Large intestine (tissue), 3 donors: Measurements from ENCODE around the gene HBA1. TPM values are rescaled to one million over a fixed set of nuclear protein-coding genes. Genes with fewer than 3 reads are reported as not detected.
"Not testable (repeated sequence)": the region's sequence is repeated elsewhere in the genome, so short reads cannot be mapped to it uniquely, and the experiment has no call there.

Experiments
- DNase-seq, 2 donors: peaks; one replicate each; pipeline versions ENCODE4 v3.0.0 to v3.0.0-alpha.2; 2013
- H3K27ac ChIP-seq: one replicate; pipeline ENCODE4 v1.5.1; 2013; ENCODE audit warnings: low read length
- H3K27me3 ChIP-seq: 2 replicates; pipeline ENCODE4 v1.6.1; 2013; ENCODE audit warnings: low read length; ENCODE audit not compliant: control insufficient read depth, insufficient read depth
- H3K36me3 ChIP-seq: 2 replicates; pipeline ENCODE4 v1.6.1; 2013; ENCODE audit warnings: low read length; ENCODE audit not compliant: control insufficient read depth, insufficient read depth
- H3K4me1 ChIP-seq: one replicate; pipeline ENCODE4 v1.6.1; 2013; ENCODE audit warnings: low read length; ENCODE audit not compliant: control insufficient read depth, insufficient read depth
- H3K4me3 ChIP-seq: one replicate; pipeline ENCODE4 v1.5.1; 2013; ENCODE audit warnings: low read length
- H3K9me3 ChIP-seq: one replicate; pipeline ENCODE4 v1.6.1; 2013; ENCODE audit warnings: mild to moderate bottlenecking, low read depth, low read length, moderate library complexity; ENCODE audit not compliant: control insufficient read depth
- WGBS: methylation state at CpG from one replicate; pipeline ENCODE4 v1.1.5; 2013; ENCODE audit warnings: low lambda C conversion rate; ENCODE audit not compliant: insufficient coverage; 5-methylcytosine and 5-hydroxymethylcytosine counted together
- polyA plus RNA-seq: library from polyadenylated mRNA; unstranded; fragments of 120-200 nt; gene quantifications from one replicate; pipeline ENCODE4 v1.2.1, GENCODE V29; 2013

The HBA1 gene
- polyA plus RNA-seq, 1 donor: 1,041 TPM

DNA sequence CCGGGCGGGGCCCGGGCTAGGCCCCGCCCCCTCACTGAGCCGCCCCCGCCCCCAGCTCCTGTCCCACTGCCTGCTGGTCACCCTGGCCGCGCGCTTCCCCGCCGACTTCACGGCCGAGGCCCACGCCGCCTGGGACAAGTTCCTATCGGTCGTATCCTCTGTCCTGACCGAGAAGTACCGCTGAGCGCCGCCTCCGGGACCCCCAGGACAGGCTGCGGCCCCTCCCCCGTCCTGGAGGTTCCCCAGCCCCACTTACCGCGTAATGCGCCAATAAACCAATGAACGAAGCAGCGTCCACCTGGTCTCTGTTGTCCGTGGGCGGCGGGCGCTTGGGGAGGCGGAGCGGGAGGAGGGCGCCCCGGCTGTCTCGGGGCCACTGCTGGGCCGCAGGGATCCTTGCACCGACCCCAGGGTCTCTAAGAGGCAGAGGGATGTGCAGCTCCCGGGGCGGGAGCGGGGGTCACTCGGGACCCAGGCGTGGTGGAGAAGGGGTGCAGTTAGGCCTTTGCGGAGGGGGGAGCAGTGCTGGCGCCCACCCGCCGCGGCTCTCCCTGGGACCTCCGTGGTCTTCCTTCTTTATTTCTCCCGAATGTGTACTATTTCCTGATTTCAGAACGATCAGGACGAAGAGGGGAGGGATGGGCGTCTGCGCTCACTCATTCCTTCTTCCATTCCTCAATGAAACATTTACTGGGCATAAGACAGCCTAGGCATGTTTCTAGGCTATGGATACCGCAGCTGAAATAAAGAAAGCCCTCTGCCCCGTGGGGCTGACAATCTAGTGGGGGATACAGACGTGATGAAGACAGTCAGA lies 22.1 kb upstream of the HBA1 start:
- DNase-seq: peak in 1 of 2 donors; percentile 22
- peaks cover 41% of the 10 kb centered on the region for H3K27me3 ChIP-seq
- no peaks in the 10 kb centered on the region for H3K36me3 ChIP-seq
- peak overlapping the region; percentile 35 for H3K4me3 ChIP-seq
- peaks cover 6% of the 10 kb centered on the region for H3K4me1 ChIP-seq
- no peak overlapping the region for H3K27ac ChIP-seq
- H3K9me3 ChIP-seq: peaks cover 4% of the 10 kb centered on the region
- WGBS: 0% methylated on average over 2 of the region's 59 CpGs

DNA sequence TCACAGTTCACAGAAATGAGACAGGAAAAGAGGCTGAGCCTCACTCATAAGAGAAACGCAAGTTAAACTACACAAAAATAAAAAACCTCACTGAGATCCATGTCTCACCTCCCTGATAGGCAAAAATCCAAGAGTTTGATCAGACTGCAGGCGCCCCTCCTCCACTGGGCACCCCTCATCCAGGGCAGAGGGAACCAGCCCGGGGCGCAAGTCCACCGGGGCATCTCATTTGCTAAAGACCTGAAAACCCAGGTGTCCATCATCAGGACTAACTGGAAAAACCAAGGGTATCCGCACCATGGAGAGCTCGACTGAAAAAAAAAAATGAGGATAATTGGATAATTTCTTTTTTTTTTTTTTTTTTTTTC lies 21.5 kb upstream of the HBA1 start:
- DNase-seq: no peak
- Histone ChIP-seq H3K4me1 (peaks cover 6% of the 10 kb centered on the region), H3K4me3 (no peak overlapping the region), H3K27ac (no peak overlapping the region), H3K27me3 (peaks cover 42% of the 10 kb centered on the region), H3K36me3 (no peaks in the 10 kb centered on the region), H3K9me3 (peaks cover 4% of the 10 kb centered on the region)
- WGBS: no CpG with 5 or more reads among the region's 7 CpGs

DNA sequence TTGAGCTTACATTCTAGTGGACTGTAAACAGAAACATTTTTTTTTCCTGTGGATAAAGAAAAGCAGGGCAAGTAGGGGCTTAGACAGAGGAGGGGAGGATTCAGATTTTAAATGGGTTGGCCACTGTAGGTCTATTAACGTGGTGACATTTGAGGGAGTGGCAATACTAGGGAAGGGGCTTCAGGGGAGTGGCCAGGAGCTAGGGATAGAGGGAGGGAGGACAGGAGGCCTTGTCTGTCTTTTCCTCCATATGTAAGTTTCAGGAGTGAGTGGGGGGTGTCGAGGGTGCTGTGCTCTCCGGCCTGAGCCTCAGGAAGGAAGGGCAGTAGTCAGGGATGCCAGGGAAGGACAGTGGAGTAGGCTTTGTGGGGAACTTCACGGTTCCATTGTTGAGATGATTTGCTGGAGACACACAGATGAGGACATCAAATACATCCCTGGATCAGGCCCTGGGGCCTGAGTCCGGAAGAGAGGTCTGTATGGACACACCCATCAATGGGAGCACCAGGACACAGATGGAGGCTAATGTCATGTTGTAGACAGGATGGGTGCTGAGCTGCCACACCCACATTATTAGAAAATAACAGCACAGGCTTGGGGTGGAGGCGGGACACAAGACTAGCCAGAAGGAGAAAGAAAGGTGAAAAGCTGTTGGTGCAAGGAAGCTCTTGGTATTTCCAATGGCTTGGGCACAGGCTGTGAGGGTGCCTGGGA lies 17.2 kb upstream of the HBA1 start:
- Histone ChIP-seq H3K27ac (no peak overlapping the region), H3K4me1 (peaks cover 6% of the 10 kb centered on the region), H3K9me3 (peaks cover 2% of the 10 kb centered on the region), H3K27me3 (peaks cover 52% of the 10 kb centered on the region), H3K4me3 (no peak overlapping the region), H3K36me3 (no peaks in the 10 kb centered on the region)
- WGBS: no CpG with 5 or more reads among the region's 6 CpGs
- no peak for DNase-seq

DNA sequence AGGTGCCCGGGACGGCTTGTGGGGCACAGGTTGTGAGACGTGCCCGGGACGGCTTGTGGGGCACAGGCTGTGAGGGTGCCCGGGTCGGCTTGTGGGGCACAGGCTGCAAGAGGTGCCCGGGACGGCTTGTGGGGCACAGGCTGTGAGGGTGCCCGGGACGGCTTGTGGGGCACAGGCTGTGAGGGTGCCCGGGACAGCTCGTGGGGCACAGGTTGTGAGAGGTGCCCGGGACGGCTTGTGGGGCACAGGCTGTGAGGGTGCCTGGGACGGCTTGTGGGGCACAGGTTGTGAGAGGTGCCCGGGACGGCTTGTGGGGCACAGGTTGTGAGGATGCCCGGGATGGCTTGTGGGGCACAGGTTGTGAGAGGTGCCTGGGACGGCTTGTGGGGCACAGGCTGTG lies 16.2 kb upstream of the HBA1 start:
- WGBS: no CpG with 5 or more reads among the region's 20 CpGs
- H3K4me3 ChIP-seq, DNase-seq, H3K9me3 ChIP-seq, H3K36me3 ChIP-seq, H3K4me1 ChIP-seq, H3K27ac ChIP-seq: not testable (repeated sequence)
- peaks cover 47% of the 10 kb centered on the region for H3K27me3 ChIP-seq

DNA sequence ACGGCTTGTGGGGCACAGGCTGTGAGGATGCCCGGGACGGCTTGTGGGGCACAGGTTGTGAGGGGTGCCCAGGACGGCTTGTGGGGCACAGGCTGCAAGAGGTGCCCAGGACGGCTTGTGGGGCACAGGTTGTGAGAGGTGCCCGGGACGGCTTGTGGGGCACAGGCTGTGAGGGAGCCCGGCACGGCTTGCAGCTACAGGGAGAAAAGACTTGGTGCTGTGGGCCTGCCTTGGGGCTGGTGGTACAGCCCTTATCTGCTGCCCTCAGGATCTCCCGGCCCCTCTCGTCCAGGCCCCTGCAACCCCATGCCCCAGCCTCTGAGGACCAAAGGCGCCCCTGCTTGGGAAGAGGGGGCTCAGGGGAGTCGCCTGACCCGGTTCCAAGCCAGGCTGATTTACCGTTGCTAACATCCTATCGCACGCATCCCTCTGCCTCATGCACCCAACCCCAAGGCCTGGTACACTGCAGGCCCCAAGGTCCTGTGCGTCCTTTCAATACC lies 15.7 kb upstream of the HBA1 start:
- Histone ChIP-seq H3K27ac (no peak overlapping the region), H3K4me3 (no peak overlapping the region), H3K36me3 (no peaks in the 10 kb centered on the region), H3K9me3 (peaks cover 6% of the 10 kb centered on the region), H3K27me3 (peaks cover 51% of the 10 kb centered on the region), H3K4me1 (peaks cover 7% of the 10 kb centered on the region)
- DNase-seq: no peak
- no CpG with 5 or more reads among the region's 18 CpGs for WGBS

DNA sequence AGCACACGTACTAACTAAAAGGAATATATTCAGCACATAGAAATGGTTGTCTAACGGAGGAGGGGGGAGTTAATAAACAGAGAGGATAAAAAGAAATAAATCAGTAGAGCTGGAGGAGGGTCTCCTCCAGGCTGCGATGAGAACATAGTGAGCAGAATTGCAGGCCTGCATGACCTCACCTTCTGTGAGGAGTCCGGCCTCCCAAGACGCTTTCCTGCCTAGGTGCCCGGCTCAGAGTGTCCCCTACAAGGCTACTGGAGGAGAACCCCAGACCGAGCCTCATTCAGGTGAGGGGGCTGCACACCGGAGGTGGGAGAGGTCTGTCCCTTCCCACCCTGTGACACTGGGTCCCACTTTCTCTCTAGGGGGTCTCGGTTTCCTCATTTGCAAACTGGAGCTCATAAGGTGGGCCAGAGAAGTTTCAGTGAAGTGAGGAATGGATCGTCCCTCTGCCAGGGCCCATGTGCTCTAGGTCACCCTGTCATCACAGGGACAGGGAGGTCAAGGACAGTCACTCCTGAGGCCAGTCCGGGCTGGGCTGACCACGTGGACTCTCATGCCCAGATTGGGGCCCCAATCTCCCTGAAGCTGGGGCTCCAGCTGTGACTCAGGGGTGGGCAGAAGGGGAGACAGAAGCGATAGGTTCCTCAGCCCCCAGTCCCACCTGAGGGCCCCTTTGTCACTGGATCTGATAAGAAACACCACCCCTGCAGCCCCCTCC lies 14.0 kb upstream of the HBA1 start:
- WGBS: 92% methylated on average over 2 of the region's 13 CpGs
- Histone ChIP-seq H3K4me1 (peaks cover 7% of the 10 kb centered on the region), H3K9me3 (peaks cover 10% of the 10 kb centered on the region), H3K27ac (no peak overlapping the region), H3K4me3 (no peak overlapping the region), H3K36me3 (no peaks in the 10 kb centered on the region), H3K27me3 (peaks cover 55% of the 10 kb centered on the region)
- no peak for DNase-seq

DNA sequence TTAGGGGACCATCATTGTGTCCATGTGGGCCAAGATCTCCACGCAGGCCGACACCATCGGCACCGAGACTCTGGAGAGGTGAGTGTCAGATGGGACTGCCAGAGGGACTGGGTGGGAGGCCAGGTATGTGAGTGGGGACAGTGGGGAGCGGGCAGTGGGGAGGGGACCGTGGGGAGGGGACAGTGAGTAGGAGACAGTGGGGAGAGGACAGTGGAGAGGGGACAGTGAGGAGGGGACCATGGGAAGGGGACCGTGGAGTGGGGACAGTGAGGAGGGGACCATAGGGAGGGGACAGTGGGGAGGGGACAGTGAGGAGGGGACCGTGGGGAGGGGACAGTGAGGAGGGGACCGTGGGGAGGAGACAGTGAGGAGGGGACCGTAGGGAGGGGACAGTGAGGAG lies 13.3 kb upstream of the HBA1 start:
- peaks cover 10% of the 10 kb centered on the region for H3K9me3 ChIP-seq
- H3K27me3 ChIP-seq: peaks cover 61% of the 10 kb centered on the region
- H3K27ac ChIP-seq, H3K36me3 ChIP-seq, DNase-seq, H3K4me1 ChIP-seq, H3K4me3 ChIP-seq: not testable (repeated sequence)
- no CpG with 5 or more reads among the region's 10 CpGs for WGBS

DNA sequence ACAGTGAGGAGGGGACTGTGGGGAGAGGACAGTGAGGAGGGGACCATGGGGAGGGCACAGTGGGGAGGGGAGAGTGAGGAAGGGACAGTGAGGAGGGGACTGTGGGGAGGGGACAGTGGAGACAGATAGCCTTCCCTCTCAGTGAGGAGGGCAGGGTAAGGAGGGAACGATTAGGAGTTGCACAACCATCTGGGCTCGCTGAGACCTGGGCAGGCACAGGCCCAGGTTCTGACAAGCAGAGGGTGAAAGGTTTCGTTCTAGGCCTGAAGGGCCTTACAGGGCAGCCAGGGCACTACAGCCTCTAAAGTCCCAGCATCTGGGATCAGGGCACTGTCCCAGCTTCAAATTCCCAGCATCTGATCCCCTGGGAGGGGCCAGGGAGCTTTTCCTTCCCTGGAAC lies 12.8 kb upstream of the HBA1 start:
- H3K36me3 ChIP-seq, H3K27ac ChIP-seq, DNase-seq, H3K4me3 ChIP-seq, H3K4me1 ChIP-seq: not testable (repeated sequence)
- no CpG with 5 or more reads among the region's 3 CpGs for WGBS
- peaks cover 10% of the 10 kb centered on the region for H3K9me3 ChIP-seq
- H3K27me3 ChIP-seq: peaks cover 62% of the 10 kb centered on the region

DNA sequence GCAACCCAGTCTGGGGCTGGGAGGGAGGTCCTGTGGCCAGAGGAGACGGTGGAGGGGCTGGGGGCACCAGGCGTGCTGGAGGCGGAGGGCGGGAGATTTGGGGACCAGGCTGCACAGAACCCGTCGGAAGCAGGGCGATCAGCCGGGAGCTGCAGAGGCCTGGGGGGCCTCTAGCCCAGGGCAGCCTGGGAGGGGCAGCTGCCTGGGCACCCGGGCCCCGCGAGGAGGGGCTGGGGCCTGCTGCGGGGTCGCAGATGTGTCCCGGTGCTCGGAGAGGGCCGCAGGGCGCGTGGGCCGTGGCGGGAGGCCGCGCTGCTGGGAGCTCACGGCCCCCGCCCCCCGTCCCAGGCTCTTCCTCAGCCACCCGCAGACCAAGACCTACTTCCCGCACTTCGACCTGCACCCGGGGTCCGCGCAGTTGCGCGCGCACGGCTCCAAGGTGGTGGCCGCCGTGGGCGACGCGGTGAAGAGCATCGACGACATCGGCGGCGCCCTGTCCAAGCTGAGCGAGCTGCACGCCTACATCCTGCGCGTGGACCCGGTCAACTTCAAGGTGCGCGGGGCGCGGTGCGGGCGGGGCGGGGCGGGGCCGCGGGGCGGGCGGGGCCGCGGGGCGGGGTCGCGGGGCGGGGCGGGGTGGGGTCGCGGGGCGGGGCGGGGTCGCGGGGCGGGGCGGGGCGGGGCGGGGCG lies 12.2 kb upstream of the HBA1 start:
- not testable (repeated sequence) for H3K36me3 ChIP-seq, H3K4me3 ChIP-seq, H3K4me1 ChIP-seq, DNase-seq, H3K27ac ChIP-seq
- WGBS: no CpG with 5 or more reads among the region's 80 CpGs
- H3K27me3 ChIP-seq: peaks cover 68% of the 10 kb centered on the region
- H3K9me3 ChIP-seq: peaks cover 10% of the 10 kb centered on the region
